Stimulated activated memory B cell treated with anti-CD40 and anti-IgM and Interleukin-4, amounts not matched to agents 10 μg/mL and 1 μg/mL and 100 μg/mL, for 72 hours (primary cell): ENCODE results near the gene MAML1.

Source experiments
- ATAC-seq: fragments of 150-1000 bp; cut with Tn5 transposase; 2 replicates; pipeline ENCODE4 v1.10.0; 2021
- H3K27ac Mint-ChIP-seq: one replicate; pipeline ENCODE4 v1.8.0; 2022; ENCODE audit warnings: mild to moderate bottlenecking, mixed read lengths
- H3K27me3 Mint-ChIP-seq: one replicate; pipeline ENCODE4 v1.8.0; 2022; ENCODE audit warnings: mixed read lengths
- H3K36me3 Mint-ChIP-seq: one replicate; pipeline ENCODE4 v1.8.0; 2022; ENCODE audit warnings: mixed read lengths
- H3K4me1 Mint-ChIP-seq: one replicate; pipeline ENCODE4 v1.8.0; 2022; ENCODE audit warnings: mixed read lengths
- H3K4me3 Mint-ChIP-seq: one replicate; pipeline ENCODE4 v1.8.0; 2022; ENCODE audit warnings: mild to moderate bottlenecking, moderate library complexity, mixed read lengths
- H3K9me3 Mint-ChIP-seq: one replicate; pipeline ENCODE4 v1.8.0; 2022; ENCODE audit warnings: mixed read lengths

The MAML1 gene

GRCh38 chr5:179800696-179801201 is 68.1 kb downstream of the MAML1 start:
- peaks cover 50% of the 10 kb centered on the region for H3K36me3 Mint-ChIP-seq
- no peak overlapping the region for H3K27ac Mint-ChIP-seq
- H3K4me1 Mint-ChIP-seq: peaks cover 58% of the 10 kb centered on the region
- ATAC-seq: no peak
- no peak overlapping the region for H3K4me3 Mint-ChIP-seq
- H3K27me3 Mint-ChIP-seq: no peaks in the 10 kb centered on the region
- no peaks in the 10 kb centered on the region for H3K9me3 Mint-ChIP-seq

- no peaks in the 10 kb centered on the region for H3K27me3 Mint-ChIP-seq
- peaks cover 50% of the 10 kb centered on the region for H3K36me3 Mint-ChIP-seq
- H3K4me3 Mint-ChIP-seq: no peak overlapping the region
- H3K27ac Mint-ChIP-seq: no peak overlapping the region
- H3K4me1 Mint-ChIP-seq: peaks cover 57% of the 10 kb centered on the region
- no peaks in the 10 kb centered on the region for H3K9me3 Mint-ChIP-seq
- peak; percentile 58 for ATAC-seq
Measured at GRCh38 chr5:179801304-179802206, 68.9 kb downstream of the MAML1 start.

- Mint-ChIP-seq H3K4me3 (no peak overlapping the region), H3K27me3 (no peaks in the 10 kb centered on the region), H3K9me3 (no peaks in the 10 kb centered on the region), H3K27ac (peak overlapping the region; percentile 87), H3K36me3 (peaks cover 42% of the 10 kb centered on the region), H3K4me1 (peaks cover 49% of the 10 kb centered on the region)
- no peak for ATAC-seq
Measured at GRCh38 chr5:179802207-179802883, 69.7 kb downstream of the MAML1 start.

GRCh38 chr5:179802950-179803562 is 70.4 kb downstream of the MAML1 start:
- Mint-ChIP-seq H3K36me3 (peaks cover 42% of the 10 kb centered on the region), H3K27ac (peak overlapping the region; percentile 87), H3K4me1 (peaks cover 53% of the 10 kb centered on the region), H3K4me3 (no peak overlapping the region), H3K9me3 (no peaks in the 10 kb centered on the region), H3K27me3 (no peaks in the 10 kb centered on the region)
- ATAC-seq: no peak

- ATAC-seq: peak; percentile 49
- H3K27me3 Mint-ChIP-seq: no peaks in the 10 kb centered on the region
- peak overlapping the region; percentile 46 for H3K4me3 Mint-ChIP-seq
- H3K36me3 Mint-ChIP-seq: peaks cover 34% of the 10 kb centered on the region
- H3K9me3 Mint-ChIP-seq: no peaks in the 10 kb centered on the region
- H3K27ac Mint-ChIP-seq: peak overlapping the region; percentile 87
- H3K4me1 Mint-ChIP-seq: peaks cover 53% of the 10 kb centered on the region
Measured at GRCh38 chr5:179803651-179804554, 71.3 kb downstream of the MAML1 start.

- peak overlapping the region; percentile 87 for H3K27ac Mint-ChIP-seq
- no peak for ATAC-seq
- peaks cover 28% of the 10 kb centered on the region for H3K36me3 Mint-ChIP-seq
- no peaks in the 10 kb centered on the region for H3K27me3 Mint-ChIP-seq
- peaks cover 48% of the 10 kb centered on the region for H3K4me1 Mint-ChIP-seq
- no peaks in the 10 kb centered on the region for H3K9me3 Mint-ChIP-seq
- H3K4me3 Mint-ChIP-seq: peak overlapping the region; percentile 97
Measured at GRCh38 chr5:179804555-179804947, 71.9 kb downstream of the MAML1 start.

GRCh38 chr5:179805070-179805528 is 72.5 kb downstream of the MAML1 start:
- Mint-ChIP-seq H3K4me3 (peak overlapping the region; percentile 97), H3K9me3 (no peaks in the 10 kb centered on the region), H3K4me1 (peaks cover 46% of the 10 kb centered on the region), H3K36me3 (peaks cover 22% of the 10 kb centered on the region), H3K27ac (peak overlapping the region; percentile 87), H3K27me3 (no peaks in the 10 kb centered on the region)
- no peak for ATAC-seq

- Mint-ChIP-seq H3K36me3 (peaks cover 20% of the 10 kb centered on the region), H3K4me3 (peak overlapping the region; percentile 97), H3K27ac (peak overlapping the region; percentile 87), H3K4me1 (peaks cover 46% of the 10 kb centered on the region), H3K27me3 (no peaks in the 10 kb centered on the region), H3K9me3 (no peaks in the 10 kb centered on the region)
- ATAC-seq: peak; percentile 44
Measured at GRCh38 chr5:179805529-179806249, 73.1 kb downstream of the MAML1 start.

- Mint-ChIP-seq H3K36me3 (peaks cover 20% of the 10 kb centered on the region), H3K27ac (peak within 1 kb of the TSS; percentile 87), H3K27me3 (no peaks in the 10 kb centered on the region), H3K4me1 (peaks cover 46% of the 10 kb centered on the region), H3K4me3 (peak within 1 kb of the TSS; percentile 97), H3K9me3 (no peaks in the 10 kb centered on the region)
- peak; percentile 91 for ATAC-seq
Measured at GRCh38 chr5:179806250-179807048, 73.8 kb downstream of the MAML1 start, which contains the start of gene MGAT4B. Gene MGAT4B (minus strand): TSS chr5:179806866. CDS start chr5:179806583, 283 bp downstream.

- Mint-ChIP-seq H3K4me3 (no peak overlapping the region), H3K36me3 (peaks cover 12% of the 10 kb centered on the region), H3K9me3 (no peaks in the 10 kb centered on the region), H3K27me3 (no peaks in the 10 kb centered on the region), H3K4me1 (peaks cover 6% of the 10 kb centered on the region), H3K27ac (no peak overlapping the region)
- no peak for ATAC-seq
Measured at GRCh38 chr5:179812135-179812825, 79.7 kb downstream of the MAML1 start.

GRCh38 chr5:179812997-179813607 is 80.5 kb downstream of the MAML1 start:
- Mint-ChIP-seq H3K36me3 (peaks cover 12% of the 10 kb centered on the region), H3K27ac (no peak overlapping the region), H3K27me3 (no peaks in the 10 kb centered on the region), H3K9me3 (no peaks in the 10 kb centered on the region), H3K4me3 (no peak overlapping the region), H3K4me1 (peaks cover 11% of the 10 kb centered on the region)
- no peak for ATAC-seq

- ATAC-seq: no peak
- Mint-ChIP-seq H3K4me1 (peaks cover 20% of the 10 kb centered on the region), H3K27ac (no peak overlapping the region), H3K9me3 (no peaks in the 10 kb centered on the region), H3K36me3 (peaks cover 12% of the 10 kb centered on the region), H3K4me3 (no peak overlapping the region), H3K27me3 (no peaks in the 10 kb centered on the region)
Measured at GRCh38 chr5:179814090-179814489, 81.5 kb downstream of the MAML1 start.
